Nephron progenitor cell (in vitro differentiated cells): Measurements from ENCODE around the gene NPAS2.

Experiments
- DNase-seq: peaks from one replicate; pipeline ENCODE4 v3.0.0; 2021
- H3K27ac Mint-ChIP-seq: 2 replicates; pipeline ENCODE4 v1.8.0; 2021; ENCODE audit warnings: mild to moderate bottlenecking, moderate library complexity, mixed read lengths
- H3K27me3 Mint-ChIP-seq: 2 replicates; pipeline ENCODE4 v1.8.0; 2021; ENCODE audit warnings: mild to moderate bottlenecking, low read depth, mixed read lengths; ENCODE audit not compliant: poor library complexity
- H3K36me3 Mint-ChIP-seq: 2 replicates; pipeline ENCODE4 v1.8.0; 2021; ENCODE audit warnings: low read depth, mixed read lengths
- H3K4me1 Mint-ChIP-seq: 2 replicates; pipeline ENCODE4 v1.8.0; 2021; ENCODE audit warnings: mixed read lengths
- H3K4me3 Mint-ChIP-seq: 2 replicates; pipeline ENCODE4 v1.8.0; 2021; ENCODE audit warnings: mild to moderate bottlenecking, moderate library complexity, mixed read lengths
- H3K9me3 Mint-ChIP-seq: 2 replicates; pipeline ENCODE4 v1.8.0; 2021; ENCODE audit warnings: mild to moderate bottlenecking, moderate library complexity, mixed read lengths
- TF ChIP-seq, protein P1 (sequence below): fragments of 200-600 bp; sonication (generic); IDR thresholded peaks from 2 replicates; pipeline ENCODE4 v1.5.0; 2021; ENCODE audit warnings: antibody characterized with exemption

Gene NPAS2

DNA sequence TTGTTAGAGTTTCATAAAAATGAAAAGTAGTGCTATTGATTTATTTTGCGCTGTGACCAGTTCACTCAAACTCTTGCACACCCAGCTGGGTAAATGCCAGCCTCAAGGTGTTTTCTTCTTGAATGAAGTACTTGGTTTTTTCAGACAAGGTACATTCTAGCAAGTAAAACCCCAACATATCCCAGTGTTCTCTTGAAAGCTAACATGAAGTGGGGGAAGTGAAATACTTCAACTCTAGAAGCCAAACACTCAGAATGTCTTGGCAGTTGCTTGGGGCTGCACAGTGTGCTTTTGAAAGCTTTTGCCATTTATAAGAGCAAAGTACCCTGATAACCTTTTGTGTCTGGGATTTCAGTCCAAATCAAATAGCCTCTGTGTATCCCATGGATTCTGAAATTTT, 13.4 kb downstream of the NPAS2 start:
- H3K27ac Mint-ChIP-seq: no peak overlapping the region
- H3K36me3 Mint-ChIP-seq: no peaks in the 10 kb centered on the region
- peaks cover 6% of the 10 kb centered on the region for H3K9me3 Mint-ChIP-seq
- DNase-seq: no peak
- H3K4me1 Mint-ChIP-seq: no peaks in the 10 kb centered on the region
- H3K27me3 Mint-ChIP-seq: peaks cover 15% of the 10 kb centered on the region
- TF ChIP-seq, protein P1, sequence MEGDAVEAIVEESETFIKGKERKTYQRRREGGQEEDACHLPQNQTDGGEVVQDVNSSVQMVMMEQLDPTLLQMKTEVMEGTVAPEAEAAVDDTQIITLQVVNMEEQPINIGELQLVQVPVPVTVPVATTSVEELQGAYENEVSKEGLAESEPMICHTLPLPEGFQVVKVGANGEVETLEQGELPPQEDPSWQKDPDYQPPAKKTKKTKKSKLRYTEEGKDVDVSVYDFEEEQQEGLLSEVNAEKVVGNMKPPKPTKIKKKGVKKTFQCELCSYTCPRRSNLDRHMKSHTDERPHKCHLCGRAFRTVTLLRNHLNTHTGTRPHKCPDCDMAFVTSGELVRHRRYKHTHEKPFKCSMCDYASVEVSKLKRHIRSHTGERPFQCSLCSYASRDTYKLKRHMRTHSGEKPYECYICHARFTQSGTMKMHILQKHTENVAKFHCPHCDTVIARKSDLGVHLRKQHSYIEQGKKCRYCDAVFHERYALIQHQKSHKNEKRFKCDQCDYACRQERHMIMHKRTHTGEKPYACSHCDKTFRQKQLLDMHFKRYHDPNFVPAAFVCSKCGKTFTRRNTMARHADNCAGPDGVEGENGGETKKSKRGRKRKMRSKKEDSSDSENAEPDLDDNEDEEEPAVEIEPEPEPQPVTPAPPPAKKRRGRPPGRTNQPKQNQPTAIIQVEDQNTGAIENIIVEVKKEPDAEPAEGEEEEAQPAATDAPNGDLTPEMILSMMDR: no peak
- no peak overlapping the region for H3K4me3 Mint-ChIP-seq

DNA sequence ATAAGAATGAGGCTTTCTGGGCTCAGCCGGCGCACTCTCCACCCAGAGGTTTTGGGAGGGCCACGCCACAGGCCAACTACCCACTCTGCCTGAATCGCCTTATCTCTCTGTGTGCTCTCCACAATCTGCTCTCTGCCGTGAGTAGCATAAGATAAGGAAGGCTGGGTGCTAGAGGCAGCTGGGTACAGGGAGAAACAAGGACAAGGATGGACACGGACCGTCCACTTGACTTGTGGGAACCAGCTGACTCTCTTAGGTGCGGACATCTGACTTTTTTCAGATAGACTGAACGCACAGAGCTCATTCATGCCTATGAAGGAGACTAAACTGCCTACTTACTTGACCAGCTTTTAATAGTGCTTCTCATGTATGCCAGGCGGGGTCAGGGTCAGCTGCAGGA, 14.3 kb downstream of the NPAS2 start:
- TF ChIP-seq, protein P1: no peak
- H3K36me3 Mint-ChIP-seq: no peaks in the 10 kb centered on the region
- H3K9me3 Mint-ChIP-seq: no peaks in the 10 kb centered on the region
- H3K4me1 Mint-ChIP-seq: no peaks in the 10 kb centered on the region
- no peak for DNase-seq
- no peak overlapping the region for H3K27ac Mint-ChIP-seq
- H3K27me3 Mint-ChIP-seq: peaks cover 9% of the 10 kb centered on the region
- H3K4me3 Mint-ChIP-seq: no peak overlapping the region

DNA sequence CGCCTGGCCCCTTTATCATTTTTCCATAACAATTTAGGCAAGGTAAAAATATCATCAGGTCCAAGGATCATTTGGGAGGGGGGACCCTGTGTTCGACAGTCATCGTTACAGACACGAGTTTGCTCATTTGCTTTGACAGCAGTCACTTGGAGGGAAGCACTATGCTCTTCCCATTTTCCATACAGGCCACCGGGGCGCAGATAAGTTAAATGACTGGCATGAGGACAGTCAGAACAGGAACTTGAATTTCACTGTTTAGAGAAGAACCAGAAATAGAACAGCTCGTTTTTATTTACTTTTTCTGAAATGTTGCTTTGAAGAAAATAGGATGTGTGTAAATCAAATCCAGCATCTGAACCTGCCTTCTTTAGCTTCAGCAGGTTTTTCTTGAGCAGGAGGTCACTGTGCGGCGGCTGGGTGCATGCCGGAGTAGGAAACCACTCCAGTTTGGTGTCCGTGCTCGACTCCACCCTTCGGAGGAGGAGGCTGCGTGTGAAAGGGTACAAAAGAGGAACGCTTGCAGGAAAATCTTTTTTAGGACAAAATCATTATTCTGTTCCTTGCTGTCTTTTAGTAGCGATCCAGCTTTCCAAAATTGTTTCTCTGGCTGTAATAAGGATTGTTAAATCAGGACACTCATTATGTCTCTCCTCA, 15.2 kb downstream of the NPAS2 start:
- H3K4me3 Mint-ChIP-seq: no peak overlapping the region
- TF ChIP-seq, protein P1: no peak
- H3K27ac Mint-ChIP-seq: peak overlapping the region; percentile 51
- H3K4me1 Mint-ChIP-seq: no peaks in the 10 kb centered on the region
- H3K9me3 Mint-ChIP-seq: no peaks in the 10 kb centered on the region
- no peak for DNase-seq
- no peaks in the 10 kb centered on the region for H3K36me3 Mint-ChIP-seq
- H3K27me3 Mint-ChIP-seq: peaks cover 9% of the 10 kb centered on the region

- Mint-ChIP-seq H3K4me3 (no peak overlapping the region), H3K27me3 (peaks cover 16% of the 10 kb centered on the region), H3K36me3 (no peaks in the 10 kb centered on the region), H3K4me1 (no peaks in the 10 kb centered on the region), H3K27ac (peak overlapping the region; percentile 20), H3K9me3 (peaks cover 8% of the 10 kb centered on the region)
- DNase-seq: no peak
- TF ChIP-seq, protein P1: no peak
Observed at GRCh38 chr2:100840519-100840918, 20.6 kb downstream of the NPAS2 start.

GRCh38 chr2:100842241-100842922, 22.4 kb downstream of the NPAS2 start:
- Mint-ChIP-seq H3K9me3 (peaks cover 8% of the 10 kb centered on the region), H3K4me3 (no peak overlapping the region), H3K27ac (no peak overlapping the region), H3K36me3 (no peaks in the 10 kb centered on the region), H3K27me3 (peaks cover 10% of the 10 kb centered on the region), H3K4me1 (no peaks in the 10 kb centered on the region)
- TF ChIP-seq, protein P1: no peak
- no peak for DNase-seq

GRCh38 chr2:100844514-100844913, 24.6 kb downstream of the NPAS2 start:
- H3K9me3 Mint-ChIP-seq: peaks cover 8% of the 10 kb centered on the region
- DNase-seq: no peak
- peaks cover 14% of the 10 kb centered on the region for H3K27me3 Mint-ChIP-seq
- no peaks in the 10 kb centered on the region for H3K36me3 Mint-ChIP-seq
- no peak overlapping the region for H3K27ac Mint-ChIP-seq
- TF ChIP-seq, protein P1: no peak
- peaks cover 7% of the 10 kb centered on the region for H3K4me1 Mint-ChIP-seq
- no peak overlapping the region for H3K4me3 Mint-ChIP-seq
